Hematopoietic multipotent progenitor cell (in vitro differentiated cells): ENCODE data around the gene SPRR5. TPM values are rescaled to one million over a fixed set of nuclear protein-coding genes. Genes with fewer than 3 reads are reported as not detected.
A peak's percentile ranks its signal among the peaks of the same experiment; 100 is the strongest.

ENCODE experiments used
- DNase-seq, 3 donors: peaks; one replicate each; pipeline ENCODE4 v3.0.0-alpha.2; 2011 to 2015; ENCODE audit warnings: low read depth in 2 of 3, low spot score in 2 of 3
- total RNA-seq: library from RNA; depleted of rRNA; stranded (reverse); fragments of >200 nt; gene quantifications from one replicate; pipeline ENCODE4 v1.2.3, GENCODE V29; 2012

SPRR5 gene
- total RNA-seq, 1 donor = not detected

DNA sequence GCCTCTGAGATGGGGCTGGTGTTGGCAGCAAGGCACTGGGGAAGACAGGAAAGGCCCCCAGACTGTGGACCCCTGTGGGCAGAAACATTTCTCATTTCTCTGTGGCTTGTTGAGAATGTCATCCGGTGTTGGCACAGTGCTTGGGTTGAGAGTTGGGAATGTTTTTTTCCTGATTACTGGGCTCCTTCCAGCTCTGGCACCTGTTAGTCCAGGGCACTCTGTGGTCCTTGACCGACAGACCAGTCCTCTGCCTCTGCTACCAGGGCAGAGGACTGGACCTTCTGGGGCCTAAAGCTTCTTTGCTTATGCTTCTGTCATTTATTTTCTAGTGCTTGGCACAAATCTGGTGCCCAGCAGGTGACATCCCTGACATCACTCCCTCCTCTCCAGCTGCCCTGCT, 4.8 kb upstream of the SPRR5 start:
- DNase-seq = no peak

DNA sequence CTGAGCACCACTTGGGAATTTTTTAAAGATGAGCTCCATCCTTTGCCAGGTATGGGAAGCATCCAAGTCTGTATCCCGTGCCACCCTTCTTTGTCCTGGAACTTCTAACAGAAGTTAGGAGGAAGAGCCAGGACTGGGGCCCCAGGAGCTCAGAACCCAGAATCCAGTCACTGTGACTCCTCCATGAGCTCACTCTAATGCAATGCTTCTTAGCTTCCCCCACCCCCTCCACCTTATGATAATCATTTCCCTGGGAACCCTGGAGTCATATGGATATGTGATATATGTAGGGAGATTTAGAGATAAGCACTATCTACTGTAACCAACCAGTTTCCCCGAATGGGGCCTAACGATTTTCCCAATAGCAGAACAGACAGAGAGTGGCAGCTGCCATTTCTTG, 758 bp upstream of the SPRR5 start:
- no peak for DNase-seq

DNA sequence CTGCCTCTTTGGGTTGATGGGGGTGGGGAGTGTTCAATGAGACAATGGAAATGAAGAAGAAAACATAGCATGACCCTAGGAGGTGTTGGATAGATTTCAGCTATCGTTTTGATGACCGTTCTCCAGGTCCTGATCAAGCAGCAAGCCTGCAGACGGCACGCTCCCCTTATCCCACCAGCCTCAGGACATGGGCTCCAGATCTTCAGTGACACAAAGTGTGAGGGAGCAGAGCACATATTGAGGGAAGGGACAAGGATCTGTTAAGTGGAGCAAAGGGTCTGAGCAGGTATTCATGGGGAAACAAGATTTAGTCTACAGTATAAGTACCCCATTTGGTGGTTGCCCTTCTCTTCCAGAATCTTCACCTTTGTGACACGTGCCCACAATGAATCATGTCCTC, 4.7 kb downstream of the SPRR5 start:
- no peak for DNase-seq

DNA sequence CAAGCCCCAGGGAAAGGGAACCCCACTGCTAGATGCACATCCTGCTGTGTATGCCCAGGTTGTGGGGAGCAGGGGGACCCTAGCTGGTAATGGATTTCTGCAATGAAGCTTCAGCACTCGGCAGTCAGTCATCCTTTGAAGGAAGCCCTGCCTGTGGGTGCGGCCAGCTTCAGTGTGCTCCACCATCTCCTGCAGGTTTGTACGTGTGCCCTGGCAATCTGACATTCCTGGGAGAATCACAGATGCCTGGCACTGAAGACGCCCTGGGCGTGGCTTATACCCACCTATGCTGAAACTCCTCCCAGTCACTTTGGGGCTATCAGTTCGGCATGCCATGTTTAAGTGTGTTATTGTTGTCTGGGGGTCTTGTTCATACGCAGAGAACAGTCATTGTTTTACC, 6.8 kb downstream of the SPRR5 start:
- no peak for DNase-seq

DNA sequence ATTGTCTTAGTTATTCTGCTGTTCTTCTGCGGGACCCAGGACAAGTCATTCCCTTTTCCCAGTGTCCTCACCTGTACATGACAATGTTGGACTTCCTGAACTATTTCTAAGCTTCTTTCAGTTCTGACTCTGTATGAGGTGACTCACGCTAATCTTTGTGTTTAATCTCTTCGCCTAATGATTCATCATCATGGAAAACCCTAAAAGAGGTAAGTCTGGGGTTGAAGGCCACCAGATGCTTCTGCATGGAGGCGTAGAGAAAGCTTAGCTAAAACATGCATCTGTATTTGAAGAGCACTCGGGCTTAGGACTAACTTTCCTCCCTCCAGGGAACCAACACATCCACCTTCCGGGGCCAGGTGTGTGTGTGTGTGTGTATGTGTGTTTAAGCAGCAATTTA, 7.4 kb downstream of the SPRR5 start:
- no peak for DNase-seq

DNA sequence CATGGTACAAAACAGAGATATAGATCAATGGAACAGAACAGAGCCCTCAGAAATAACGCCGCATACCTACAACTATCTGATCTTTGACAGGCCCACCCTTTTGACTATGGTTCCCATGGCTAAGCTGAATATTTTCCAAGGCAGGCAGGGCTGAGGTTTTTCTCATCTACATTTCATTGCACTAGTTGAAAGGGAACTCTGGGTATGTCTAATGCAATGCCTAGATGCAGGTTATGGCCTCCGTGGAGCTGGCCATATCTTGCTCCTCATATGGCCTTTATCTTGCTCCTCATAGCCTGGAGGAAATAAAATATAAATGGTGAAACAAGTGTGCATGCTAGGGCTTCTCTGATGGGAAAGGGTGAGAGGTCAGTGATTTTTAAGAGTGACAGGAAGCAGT, 10.6 kb downstream of the SPRR5 start:
- DNase-seq = no peak

DNA sequence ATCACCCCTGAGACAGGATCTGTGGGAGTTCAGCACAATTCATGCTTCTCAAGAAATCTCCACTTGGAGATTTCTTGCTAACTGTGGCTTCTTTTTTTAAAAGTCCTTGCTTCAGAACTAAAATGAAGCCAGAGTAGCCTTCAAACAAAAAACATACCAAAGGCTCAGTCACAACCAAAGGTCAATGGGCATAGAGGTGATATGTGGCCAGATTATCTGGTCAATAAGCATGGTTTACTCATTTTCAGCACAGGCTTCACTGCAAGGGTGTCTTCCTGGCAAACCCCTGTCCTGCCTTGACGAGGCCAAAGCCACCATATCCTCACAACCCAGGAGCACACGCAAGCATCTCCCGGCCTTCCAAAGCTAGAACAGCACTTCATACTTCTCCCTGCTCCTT, 12.3 kb downstream of the SPRR5 start:
- DNase-seq = no peak

DNA sequence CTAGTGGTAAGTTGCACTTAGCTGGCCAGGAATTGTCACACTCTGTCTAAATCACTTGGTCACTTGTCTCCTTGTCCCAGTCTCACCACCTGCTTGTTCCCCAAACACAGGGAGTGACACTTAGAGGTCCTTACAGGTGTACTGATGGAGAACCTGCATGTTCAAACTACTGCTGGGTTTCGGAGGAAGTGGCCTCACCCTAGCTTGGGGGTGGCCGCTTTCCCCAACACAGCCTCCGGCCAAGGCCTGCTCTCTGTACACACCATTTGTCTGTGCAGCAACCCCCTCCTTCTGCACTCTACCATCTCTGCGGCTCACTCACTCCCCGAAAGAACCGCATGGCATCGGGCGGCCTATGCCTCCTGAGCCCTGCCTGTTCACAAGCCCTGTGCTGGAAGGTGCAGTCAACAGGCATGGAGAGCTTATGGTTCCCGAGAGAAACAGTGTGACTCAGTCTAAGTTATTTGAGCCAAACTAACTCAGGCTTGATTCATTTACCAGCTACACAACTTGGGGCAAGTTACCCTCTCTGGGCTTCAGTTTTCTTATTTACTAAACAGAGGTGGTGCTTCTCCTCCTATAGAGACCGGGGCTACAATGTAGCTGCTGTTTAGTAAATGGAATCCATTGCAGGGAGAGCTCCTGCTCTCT, 12.9 kb downstream of the SPRR5 start:
- DNase-seq = no peak

DNA sequence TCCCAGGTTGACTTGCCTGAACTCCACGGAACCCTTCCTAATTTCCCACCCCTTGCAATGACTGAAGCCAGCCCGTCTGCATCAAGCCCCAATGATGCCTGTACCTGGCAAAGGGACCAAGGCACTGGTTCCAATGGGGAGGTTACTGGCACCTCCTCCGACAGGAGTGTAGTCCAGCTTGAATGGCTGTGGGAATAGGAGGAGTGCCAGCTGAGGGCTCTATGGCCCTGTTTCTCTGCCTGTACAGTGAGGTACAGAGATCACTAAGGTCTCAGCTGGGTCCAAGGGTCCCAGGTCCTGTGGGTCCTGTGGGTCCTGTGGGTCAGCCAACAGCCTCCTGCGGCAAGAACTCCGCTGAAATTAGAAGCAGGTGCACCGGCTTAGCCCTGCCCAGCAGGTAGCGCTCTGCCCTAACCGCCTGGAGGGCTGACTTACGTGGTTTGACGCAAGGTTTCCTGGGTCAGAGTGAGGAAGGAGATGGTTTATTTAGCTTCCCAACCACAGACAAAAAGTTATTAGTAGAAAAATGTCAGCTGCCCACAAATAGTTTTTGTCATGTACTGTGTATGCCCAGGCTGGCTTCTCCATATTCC, 13.5 kb downstream of the SPRR5 start:
- DNase-seq = peak in 1 of 3 donors; percentile 2

DNA sequence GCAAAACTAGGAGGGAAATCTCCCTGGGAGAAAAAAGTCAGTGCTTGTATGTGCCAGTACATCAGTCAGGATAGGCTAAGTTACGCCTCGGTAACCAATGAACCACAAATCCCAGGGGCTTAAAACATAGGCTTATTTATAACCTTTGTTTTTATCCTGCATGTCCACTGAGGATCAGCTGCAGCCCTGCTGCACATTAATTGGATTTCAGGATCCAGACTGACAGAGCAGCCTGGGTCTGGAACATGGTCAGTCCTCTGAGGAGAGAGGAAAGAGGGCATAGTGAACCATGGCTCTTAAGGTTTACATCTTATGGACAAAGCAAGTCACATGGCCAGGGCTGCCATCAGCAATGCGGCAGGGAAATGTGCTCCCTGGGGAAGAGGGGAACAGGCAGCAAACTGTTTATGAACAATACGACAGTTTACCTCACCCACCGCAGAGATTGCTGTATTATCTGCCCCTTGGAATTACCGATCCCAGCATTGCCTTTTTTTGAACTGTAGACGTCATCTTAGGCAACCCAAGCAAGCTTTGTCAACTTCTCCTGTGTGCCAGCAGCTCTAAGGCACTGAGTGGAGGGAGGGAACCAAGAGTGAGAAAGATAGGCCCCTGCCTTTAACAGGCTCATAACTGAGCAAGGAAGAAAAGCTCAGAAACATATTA, 14.4 kb downstream of the SPRR5 start:
- DNase-seq = no peak

DNA sequence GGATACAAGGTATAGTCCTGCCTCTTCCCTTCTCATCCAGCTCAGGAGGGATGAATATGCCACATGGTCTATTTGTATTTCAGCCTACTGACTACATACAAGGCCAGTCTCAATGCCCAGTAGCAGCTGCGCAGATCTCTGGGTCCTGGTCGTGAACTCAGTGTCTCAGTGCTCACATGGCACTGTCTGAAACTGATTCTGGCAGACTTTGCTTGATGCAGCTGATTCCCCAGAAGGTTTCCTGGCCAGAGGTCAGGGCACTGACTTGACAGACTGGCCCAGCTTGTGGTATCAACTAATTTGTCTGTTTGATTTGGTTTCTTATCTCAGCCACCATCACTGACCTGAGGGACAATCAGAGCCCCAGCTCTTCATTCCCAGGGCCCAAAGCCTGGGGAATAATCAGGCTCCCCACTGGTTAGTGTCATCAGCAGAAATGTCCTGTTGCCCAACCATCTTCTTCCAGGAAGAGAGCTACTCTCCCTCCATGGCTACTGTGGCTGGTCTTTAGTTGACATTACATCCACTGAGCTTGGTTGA, 15.9 kb downstream of the SPRR5 start:
- DNase-seq = no peak

DNA sequence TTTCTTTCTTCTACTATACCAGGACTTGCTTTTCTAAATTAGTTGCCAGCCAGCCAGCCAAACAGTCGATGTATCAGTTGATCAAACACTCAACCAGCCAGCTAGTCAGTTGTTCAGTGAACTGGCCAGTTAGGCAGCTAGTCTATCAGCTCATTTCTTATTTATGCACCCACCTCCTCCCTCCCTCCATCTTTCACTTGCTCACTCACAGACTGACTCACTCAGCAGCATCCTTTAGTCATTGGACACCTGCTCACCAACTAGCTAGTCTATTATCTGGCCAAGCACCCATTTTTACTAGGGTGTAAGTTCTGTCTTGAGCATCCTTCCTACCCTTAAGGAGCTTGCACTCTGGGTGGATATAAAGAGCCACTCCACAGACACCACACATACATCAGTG, 17.5 kb downstream of the SPRR5 start:
- no peak for DNase-seq

DNA sequence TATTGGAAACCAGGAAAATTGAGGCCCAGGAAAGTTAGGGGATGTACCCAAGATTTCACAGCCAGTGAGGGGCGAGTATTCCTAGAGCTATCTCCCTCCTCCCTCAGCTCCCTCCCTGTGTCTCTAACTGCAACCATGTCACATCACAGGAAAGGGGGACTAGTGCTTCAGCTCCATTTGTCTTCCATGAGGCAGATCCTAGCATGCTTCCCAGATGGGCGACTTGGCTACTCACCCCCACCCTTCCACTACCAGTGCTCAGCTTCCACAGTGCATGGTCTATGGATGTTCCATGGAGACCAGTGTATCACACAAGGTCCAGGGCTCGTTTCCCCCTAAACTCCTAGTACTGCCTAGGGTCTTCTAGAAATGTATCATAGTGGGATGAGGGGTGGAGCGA, 18.8 kb downstream of the SPRR5 start:
- no peak for DNase-seq

DNA sequence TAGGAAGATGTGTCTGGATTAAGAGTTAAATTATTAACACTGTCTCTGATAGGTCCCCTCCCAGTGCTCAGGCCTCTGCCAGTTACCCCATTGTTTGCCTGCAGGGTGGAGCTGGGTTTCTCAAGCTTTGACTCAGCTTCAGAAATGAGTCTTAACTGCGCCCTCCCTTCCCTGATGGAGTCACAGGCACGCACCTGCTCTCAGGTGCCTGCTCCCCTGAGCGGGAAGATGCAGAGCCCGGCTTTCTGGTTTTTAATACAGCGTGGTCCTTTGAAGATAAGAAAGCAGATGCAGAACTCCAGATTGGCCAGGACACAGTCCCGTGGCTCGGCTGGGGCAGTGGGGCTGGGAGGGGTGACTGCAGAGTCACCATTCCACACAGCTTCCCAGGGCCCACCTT, 20.2 kb downstream of the SPRR5 start:
- DNase-seq = no peak

DNA sequence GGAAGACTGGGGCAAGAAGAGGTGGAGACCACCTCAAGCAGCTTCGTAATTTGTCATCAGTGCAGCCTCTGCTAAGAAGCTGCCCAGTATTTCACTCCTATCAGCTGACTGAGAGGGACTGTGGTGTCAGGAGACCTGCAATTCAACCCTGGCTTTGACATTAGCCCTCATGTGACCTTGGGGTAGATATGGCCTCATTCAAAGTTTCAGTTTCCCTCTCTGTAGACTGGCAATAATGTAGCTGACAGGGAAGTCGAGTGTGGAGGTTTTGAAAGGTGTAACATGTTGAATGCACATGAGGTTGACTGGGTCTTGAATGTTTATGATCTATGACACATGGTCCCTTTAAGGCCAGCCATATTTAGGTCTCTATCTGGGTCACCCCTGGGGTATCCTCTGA, 21.2 kb downstream of the SPRR5 start:
- no peak for DNase-seq

DNA sequence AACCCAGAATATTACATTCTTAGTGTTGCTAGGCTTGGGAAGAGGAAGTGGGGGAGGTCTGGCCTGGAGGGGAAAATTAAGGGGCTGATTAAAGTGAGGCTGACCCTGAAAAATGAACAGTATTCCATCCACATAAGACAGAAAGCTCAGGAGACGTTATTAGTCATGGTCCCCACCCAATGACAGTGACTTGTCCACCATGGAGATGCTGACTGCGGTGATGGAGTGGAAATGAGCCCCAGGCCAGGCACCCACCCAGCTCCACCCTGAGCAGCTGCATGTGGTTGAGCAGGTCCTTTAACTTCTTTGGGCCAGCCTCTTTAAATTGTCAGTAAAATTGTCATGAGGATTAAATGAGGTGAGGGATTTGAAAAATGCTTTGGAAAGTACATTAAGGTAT, 22.0 kb downstream of the SPRR5 start:
- no peak for DNase-seq

DNA sequence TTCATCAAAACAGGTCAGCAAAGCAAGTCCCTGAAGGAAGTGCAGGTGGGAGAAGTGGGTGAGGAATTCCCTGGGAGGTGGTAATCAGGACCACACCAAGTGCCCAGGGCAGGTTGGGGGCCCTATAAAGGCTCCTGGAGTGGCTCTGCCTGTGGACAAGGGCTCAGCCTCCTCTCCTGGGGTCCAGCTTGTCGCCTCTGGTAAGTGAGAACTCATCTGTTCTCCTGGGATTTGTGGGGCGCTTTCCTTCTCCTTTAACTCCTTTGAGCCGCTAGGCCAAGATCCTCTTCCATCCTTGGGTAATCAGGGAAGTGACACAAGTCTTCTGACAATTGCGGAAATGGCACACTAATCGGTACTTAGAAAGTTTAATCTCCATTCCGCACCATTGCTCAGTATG, 23.5 kb downstream of the SPRR5 start, which contains the start of gene SPRR4:
Gene SPRR4 (plus strand): TSS at position 154 of the 400 bp plus-strand sequence. CDS start 1,243 bp downstream, outside the sequence.
- DNase-seq = no peak

DNA sequence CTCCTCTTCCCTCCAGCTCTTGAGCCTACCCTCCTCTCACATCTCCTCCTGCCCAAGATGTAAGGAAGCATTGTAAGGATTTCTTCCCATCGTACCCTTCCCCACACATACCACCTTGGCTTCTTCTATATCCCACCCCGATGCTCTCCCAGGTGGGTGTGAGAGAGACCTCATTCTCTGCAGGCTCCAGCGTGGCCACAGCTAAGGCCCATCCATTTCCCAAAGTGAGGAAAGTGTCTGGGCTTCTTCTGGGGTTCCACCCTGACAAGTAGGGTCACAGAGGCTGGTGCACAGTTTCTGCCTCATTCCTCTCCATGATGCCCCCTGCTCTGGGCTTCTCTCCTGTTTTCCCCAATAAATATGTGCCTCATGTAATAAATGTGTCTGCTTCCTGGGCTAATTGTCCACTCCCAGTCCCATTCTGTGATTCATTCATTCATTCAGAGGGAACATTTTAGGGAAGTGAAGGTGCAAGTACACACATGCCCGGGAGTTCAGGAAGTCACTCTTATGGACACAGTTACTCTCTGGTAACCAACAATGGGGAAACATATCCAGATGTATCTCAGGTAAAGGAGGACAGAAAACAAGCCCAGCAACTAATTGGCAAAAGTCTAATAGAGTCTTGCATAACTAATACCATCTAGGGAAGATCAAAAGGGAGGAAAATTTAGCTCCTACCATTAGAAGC, 25.3 kb downstream of the SPRR5 start:
- DNase-seq = no peak

DNA sequence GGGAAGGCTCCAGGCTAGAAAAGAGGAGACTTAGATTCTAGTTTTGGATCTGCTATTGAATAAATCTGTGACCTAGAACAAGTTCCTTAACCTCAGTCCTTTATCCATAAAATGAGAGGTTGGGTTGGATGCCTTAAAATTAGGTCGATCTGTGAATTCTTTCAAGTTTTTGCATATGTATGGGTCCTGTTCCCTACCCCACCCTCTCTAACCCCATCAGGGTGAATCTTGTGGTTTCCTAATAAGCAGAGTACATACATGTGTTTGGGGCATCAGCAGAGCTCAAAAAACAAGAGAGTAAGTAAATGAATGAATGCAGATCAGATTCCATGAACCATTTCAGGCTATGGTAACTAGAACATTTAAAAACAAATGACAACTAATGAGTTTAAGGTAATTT, 29.7 kb downstream of the SPRR5 start:
- no peak for DNase-seq

DNA sequence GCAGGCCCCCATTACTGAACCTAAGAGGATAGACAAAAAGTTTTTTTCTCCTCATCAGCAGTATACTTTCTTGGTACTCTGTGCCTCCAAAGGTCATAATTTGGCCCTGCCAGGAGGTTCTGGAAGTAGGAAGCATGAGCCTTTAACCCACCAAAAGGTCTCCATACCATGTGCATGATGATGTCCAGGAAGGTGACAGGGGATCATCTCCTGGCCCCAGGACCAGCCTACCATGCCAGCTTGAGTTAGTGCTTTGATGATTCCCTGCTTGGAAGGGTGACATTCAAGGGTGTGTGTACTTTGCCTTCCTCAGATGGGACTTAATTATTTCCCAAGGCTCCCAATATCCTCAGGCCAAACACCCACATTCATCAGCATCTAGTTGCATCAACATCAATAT, 30.6 kb downstream of the SPRR5 start:
- DNase-seq = no peak

DNA sequence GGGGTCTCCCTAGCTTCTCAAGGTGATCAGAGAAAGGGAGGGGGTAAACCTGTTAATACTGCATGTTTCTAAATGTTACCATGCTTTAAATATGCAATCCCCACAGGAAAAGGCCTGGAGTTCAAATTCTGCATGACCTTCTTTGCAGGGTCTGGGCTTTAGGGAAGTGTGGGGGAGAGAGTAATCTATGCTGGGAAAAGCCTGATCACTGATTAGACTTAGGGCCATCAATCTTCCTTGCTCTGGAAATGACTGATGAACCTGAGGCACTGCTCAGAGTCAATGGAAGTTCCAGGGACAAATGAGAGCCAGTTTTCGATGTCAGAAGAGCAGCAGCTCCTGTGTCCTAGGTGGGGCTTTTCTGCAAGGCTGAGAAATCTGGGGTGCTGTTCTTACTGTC, 33.7 kb downstream of the SPRR5 start:
- no peak for DNase-seq
